ENCODE measurements around the gene ZDHHC18. TPM values are rescaled to one million over a fixed set of nuclear protein-coding genes. Genes with fewer than 3 reads are reported as not detected.
A peak's percentile ranks its signal among the peaks of the same experiment; 100 is the strongest.

The ZDHHC18 gene
- total RNA-seq, 1 donor from 2014 or later = 24.2 TPM

DNA sequence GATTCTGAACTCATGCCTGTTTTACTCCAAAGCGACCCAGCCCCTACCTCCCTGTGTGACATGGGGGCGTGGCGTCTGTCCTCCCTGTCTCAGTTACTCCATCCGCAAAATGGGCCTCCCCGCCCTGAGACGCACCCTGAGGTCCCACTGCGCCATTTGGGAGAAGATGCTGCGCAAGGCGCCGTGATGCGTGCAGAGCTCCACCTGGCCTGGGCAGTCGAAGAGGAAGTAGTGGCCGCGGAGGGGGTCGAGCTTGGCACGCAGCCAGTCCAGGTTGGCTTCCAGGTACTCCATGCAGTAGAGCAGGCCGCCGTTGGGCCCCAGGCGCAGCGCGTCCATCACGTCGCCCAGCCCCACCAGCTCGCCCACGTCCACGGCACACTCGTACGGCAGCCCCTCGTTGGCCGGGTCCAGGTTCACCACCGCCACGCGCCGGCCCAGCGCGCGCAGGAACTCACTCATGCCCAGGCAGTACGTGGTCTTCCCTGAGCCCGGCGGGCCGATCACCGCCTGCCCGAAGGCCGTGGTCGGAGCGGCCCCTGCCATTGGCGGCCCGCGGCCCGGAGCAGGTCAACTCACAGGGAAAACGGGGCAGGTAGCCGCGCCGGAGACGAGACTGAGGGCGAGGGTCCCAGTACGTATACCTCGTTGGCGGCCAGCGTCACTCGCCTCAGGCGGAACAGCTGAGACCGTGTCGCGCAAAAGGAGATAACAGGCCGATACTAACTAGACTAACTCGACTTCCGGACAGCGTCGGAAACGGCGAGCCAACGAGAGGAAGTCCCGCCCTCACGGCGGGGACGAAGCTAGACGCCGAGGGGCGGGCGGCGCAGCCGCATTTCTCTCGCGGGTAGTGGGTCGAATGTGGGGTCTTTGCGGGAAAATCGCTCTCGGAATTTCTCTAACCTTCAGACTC lies 63.3 kb downstream of the ZDHHC18 start, which contains the start of gene GPN2:
GPN2 (minus strand) TSS at position 733 of the 916 bp plus-strand sequence; CDS start at position 546, 187 bp downstream.
- Mint-ChIP-seq H3K27me3 (ENCODE audit: unreplicated experiment) (no peaks in the 10 kb centered on the region), H3K4me3 (ENCODE audit: unreplicated experiment) (peak within 1 kb of the TSS; percentile 89), H3K4me1 (ENCODE audit: unreplicated experiment) (peaks cover 30% of the 10 kb centered on the region), H3K36me3 (ENCODE audit: unreplicated experiment) (peaks cover 38% of the 10 kb centered on the region), H3K9me3 (ENCODE audit: unreplicated experiment) (no peaks in the 10 kb centered on the region), H3K27ac (ENCODE audit: unreplicated experiment) (peak within 1 kb of the TSS; percentile 96)
- TF ChIP-seq, protein P1, sequence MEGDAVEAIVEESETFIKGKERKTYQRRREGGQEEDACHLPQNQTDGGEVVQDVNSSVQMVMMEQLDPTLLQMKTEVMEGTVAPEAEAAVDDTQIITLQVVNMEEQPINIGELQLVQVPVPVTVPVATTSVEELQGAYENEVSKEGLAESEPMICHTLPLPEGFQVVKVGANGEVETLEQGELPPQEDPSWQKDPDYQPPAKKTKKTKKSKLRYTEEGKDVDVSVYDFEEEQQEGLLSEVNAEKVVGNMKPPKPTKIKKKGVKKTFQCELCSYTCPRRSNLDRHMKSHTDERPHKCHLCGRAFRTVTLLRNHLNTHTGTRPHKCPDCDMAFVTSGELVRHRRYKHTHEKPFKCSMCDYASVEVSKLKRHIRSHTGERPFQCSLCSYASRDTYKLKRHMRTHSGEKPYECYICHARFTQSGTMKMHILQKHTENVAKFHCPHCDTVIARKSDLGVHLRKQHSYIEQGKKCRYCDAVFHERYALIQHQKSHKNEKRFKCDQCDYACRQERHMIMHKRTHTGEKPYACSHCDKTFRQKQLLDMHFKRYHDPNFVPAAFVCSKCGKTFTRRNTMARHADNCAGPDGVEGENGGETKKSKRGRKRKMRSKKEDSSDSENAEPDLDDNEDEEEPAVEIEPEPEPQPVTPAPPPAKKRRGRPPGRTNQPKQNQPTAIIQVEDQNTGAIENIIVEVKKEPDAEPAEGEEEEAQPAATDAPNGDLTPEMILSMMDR (IDR thresholded peaks at IDR 0.05) = no peak
- peak; percentile 91 for DNase-seq (ENCODE audit: extremely low spot score, unreplicated experiment)

GRCh38 chr1:26890467-26890796 lies 63.9 kb downstream of the ZDHHC18 start:
- no peaks in the 10 kb centered on the region for H3K27me3 Mint-ChIP-seq (ENCODE audit: unreplicated experiment)
- peaks cover 35% of the 10 kb centered on the region for H3K36me3 Mint-ChIP-seq (ENCODE audit: unreplicated experiment)
- peak overlapping the region; percentile 96 for H3K27ac Mint-ChIP-seq (ENCODE audit: unreplicated experiment)
- no peaks in the 10 kb centered on the region for H3K9me3 Mint-ChIP-seq (ENCODE audit: unreplicated experiment)
- H3K4me3 Mint-ChIP-seq (ENCODE audit: unreplicated experiment) = peak overlapping the region; percentile 89
- TF ChIP-seq, protein P1 (IDR thresholded peaks at IDR 0.05) = no peak
- peaks cover 30% of the 10 kb centered on the region for H3K4me1 Mint-ChIP-seq (ENCODE audit: unreplicated experiment)
- DNase-seq (ENCODE audit: extremely low spot score, unreplicated experiment) = no peak

- Mint-ChIP-seq H3K9me3 (ENCODE audit: unreplicated experiment) (no peaks in the 10 kb centered on the region), H3K36me3 (ENCODE audit: unreplicated experiment) (peaks cover 31% of the 10 kb centered on the region), H3K27me3 (ENCODE audit: unreplicated experiment) (no peaks in the 10 kb centered on the region), H3K27ac (ENCODE audit: unreplicated experiment) (no peak overlapping the region), H3K4me3 (ENCODE audit: unreplicated experiment) (no peak overlapping the region), H3K4me1 (ENCODE audit: unreplicated experiment) (peaks cover 25% of the 10 kb centered on the region)
- DNase-seq (ENCODE audit: extremely low spot score, unreplicated experiment) = no peak
- TF ChIP-seq, protein P1 (IDR thresholded peaks at IDR 0.05) = no peak
Measured at GRCh38 chr1:26894263-26894662, 67.8 kb downstream of the ZDHHC18 start.

- Mint-ChIP-seq H3K27ac (ENCODE audit: unreplicated experiment) (no peak overlapping the region), H3K27me3 (ENCODE audit: unreplicated experiment) (no peaks in the 10 kb centered on the region), H3K4me1 (ENCODE audit: unreplicated experiment) (peaks cover 24% of the 10 kb centered on the region), H3K36me3 (ENCODE audit: unreplicated experiment) (peaks cover 27% of the 10 kb centered on the region), H3K4me3 (ENCODE audit: unreplicated experiment) (no peak overlapping the region), H3K9me3 (ENCODE audit: unreplicated experiment) (no peaks in the 10 kb centered on the region)
- TF ChIP-seq, protein P1 (IDR thresholded peaks at IDR 0.05) = no peak
- no peak for DNase-seq (ENCODE audit: extremely low spot score, unreplicated experiment)
Measured at GRCh38 chr1:26897351-26897750, 70.9 kb downstream of the ZDHHC18 start.
